Measurements from ENCODE around the gene MCF2L.
"Not testable (repeated sequence)": the region's sequence is repeated elsewhere in the genome, so short reads cannot be mapped to it uniquely, and the experiment has no call there.

The MCF2L gene

DNA sequence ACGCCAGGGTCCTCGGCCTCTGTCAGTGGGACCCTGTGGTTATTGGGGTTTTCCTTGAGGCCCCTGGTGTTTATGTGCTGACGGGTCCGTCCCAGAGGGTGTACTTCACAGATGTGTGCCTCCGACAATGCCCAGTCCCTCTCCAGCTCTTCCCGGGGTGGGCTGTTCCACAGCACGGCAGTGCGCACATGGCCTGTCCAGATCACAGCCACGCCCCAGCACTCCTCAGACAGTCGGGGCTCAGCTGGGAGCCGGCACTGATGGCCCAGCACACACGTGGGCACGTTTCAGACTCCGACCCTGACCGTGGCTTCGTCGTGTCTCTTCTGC lies 119.6 kb downstream of the MCF2L start:
- DNase-seq, result no peak

DNA sequence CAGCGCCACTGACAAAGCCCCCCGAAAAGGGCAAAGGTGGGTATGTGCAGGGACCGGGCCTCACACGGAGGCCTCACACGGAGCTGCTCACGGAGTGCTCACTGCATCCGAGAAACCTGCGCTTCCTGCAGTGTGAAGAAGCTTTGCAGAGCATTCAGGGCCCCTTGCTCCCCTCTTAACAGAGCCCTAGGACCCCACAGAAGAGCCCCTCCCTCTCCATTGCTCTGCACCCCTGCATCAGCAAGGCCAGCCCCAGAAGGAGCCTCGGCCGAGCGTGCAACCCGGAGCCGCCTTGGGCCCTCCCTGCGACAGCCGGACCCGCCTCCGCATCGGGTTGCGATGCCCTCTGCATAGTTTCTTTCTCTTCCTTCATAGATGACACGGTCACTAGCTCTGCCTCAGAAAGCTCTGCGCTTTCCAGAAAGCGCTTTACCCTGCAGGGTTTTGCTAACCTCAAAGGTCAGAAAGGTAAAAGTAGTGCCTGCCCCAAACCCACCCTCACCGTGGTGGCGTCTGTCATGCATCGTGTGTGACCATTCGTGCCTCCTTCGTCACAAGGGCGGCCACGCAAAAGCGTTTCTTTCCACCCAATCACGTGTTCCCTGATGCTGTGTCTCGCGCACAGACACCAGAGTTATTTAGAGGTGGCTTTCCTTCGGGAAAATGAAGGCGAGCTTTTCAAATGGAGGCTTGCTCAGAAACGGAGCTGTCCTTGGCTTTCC lies 120.8 kb downstream of the MCF2L start:
- no peak for DNase-seq

DNA sequence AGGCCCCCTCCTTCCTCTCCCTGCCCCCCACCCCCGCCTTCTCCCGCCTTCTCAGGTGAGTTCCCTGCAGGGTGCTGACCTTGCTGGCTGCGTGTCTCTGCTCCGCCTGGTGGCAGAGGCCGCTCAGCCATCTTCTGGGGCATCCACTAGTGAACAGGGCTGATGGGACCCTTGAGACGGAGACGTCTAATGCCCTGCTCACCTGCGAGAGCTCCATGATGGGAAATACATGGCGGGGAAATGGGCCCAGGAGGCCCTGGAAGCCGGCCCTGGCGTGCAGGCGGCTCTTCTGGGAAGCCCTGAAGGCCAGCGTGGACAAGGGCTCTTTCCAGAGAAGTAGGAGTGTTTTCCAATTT lies 121.4 kb downstream of the MCF2L start:
- DNase-seq, result no peak

DNA sequence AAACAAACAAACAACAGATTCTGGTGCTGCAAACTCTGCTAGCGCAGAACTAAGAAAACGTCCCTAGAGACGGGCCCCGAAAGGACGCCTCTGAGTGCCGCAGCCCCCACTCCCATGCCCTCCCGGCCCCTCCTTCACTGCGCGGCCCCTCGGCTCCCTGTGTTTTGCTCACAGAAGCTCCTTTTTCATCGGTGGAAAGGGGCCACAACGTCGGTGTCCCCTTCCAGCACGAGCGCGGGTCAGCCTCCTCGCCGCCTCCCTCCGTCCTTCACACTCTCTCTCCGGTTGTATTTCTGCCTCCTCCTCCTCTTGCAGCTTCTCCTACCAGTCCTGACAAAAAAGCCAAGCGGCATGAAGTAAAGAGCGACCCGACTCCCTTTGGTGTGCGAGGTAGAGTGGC lies 121.8 kb downstream of the MCF2L start:
- DNase-seq, result no peak

DNA sequence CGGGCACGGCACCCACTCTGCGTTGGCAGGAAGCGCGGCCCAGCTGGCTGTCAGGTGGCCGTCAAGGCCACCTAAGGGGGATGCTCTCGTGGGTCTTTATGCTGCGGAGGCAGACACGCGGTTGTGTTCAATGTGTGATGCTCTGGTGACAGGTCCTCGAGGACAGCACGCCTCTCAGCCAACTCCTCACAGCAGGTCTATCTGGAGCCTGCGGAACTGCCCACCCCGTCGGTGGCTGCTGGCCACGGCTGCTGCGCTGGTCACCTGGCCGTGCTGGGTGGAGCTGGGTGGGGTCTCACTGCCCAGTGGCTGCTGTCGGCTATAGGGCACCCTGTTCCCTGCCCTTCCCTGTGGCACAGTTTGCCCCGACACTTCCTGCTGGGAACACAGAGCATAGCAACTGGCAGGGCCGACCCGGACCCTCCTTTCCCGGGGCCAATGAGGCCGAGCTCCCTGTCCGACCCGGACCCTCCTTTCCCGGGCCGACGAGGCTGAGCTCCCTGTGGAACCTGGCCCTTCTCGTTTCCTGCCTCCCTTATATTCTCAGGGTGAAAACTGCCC lies 122.3 kb downstream of the MCF2L start:
- DNase-seq, result no peak

DNA sequence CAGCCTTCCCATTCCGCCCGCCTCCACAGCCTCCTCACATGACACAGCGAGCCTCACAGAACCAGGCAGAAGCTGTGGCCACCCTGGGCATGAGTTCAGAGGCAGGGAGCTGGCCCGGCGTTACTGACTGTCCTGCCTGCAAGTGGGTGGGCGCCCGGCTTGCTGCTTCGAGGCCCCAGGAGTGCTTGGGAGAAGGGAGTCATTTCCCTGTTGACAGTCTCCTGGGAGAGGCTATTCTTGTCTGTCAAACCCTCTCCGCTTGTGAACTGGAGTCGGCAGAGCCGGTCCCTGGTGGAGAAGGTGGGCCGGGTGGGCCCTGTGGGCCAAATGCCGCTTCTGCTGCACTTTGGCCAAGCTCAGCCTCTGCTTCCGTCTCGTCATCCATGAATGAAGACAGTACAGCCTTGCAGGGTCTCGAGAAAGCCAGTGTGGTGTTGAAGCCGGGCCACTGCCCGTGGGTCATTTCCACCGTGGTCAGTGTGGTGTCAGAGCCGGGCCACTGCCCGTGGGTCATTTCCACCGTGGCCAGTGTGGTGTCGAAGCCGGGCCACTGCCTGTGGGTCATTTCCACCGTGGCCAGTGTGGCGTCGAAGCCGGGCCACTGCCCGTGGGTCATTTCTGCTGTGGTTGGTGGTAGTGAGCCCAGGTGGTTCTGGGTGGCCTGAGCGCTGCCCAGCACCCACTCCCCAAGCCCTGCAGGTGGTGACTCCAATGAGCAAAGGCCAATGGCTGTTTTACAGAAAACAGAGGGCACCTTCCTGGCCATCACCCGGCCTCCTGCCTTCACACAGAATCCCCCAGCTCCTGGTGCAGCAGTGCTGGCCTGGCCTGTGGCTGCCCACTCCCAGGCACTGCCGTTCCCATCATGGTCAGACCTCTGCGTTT lies 123.1 kb downstream of the MCF2L start:
- no peak for DNase-seq

DNA sequence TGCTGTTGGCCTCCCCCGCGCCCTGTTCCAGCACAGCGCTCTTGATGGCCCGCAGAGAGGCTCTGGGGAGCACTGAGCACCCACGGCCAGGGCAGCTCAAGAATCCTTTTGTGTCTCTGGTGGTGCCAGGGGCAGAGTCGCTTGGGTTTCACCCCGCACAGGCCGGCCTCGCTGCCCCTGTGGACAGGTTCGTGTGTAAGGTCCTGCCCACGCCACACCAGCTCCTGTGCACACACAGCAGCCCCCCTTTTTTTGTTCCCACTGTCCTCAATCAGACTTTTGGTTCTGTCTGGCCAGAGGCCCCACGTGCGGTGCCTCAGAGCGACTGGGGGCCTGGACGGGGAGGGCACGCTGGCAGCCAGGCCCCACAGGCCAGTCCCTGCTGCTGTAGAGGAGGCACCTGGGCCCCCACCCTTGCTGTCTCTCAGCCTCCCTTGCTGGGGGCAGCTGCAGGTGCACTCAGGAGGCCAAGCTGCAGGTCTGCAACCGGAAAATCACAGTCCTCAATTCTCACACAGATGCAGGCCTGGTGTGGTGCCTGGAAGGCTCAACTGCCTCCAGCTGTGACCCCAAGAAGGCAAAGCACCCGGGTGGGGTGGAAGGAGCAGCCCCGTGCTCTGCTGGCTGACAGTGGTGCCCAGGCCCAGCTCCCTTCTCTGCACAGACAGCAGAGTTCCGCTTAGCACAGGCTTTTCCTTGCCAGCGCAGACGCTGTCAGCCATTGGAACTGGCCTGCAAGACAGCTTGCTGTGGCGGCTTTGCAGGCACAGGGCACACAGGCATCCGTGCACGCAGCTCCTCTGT lies 124.0 kb downstream of the MCF2L start:
- DNase-seq, result no peak

DNA sequence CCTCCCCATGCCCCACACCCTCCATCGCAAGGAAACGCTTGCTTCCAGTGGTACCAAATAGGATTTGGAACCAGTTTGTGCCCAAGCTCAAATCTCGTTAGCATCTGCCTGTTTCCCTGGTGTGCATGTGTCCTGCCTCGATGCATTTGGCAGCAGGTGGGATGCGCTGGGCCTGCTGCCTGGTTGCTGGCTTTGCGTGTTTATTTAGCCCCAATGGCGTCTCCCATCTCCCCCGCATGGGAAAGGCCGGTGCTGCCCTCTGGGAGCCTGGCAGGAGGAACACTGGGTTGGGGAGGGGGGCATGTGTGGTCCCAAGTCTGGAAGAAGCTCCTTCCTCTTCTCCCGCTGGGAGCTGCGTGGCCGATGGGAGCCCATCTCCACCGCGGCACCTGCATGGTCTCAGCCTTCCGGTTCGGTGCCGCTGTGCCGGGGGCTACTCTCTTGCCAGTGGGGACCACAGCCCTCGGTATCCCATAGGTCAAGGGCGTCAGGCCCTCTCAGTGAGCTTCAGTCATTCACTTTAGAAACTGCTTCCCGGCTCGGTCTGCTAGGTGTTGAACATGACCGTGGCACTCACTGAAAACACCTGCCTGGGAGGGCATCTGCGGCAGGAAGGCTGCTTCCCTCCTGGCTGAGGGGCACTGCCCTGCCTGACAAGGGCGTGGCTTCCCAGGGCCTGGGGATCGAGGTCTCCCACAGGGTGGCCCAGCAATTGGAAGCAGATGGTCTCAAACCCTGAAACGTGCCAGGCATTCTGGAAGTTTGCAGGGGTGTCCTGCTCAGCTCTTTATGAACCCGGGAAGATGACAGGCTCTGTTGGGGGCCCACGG lies 124.8 kb downstream of the MCF2L start:
- no peak for DNase-seq

DNA sequence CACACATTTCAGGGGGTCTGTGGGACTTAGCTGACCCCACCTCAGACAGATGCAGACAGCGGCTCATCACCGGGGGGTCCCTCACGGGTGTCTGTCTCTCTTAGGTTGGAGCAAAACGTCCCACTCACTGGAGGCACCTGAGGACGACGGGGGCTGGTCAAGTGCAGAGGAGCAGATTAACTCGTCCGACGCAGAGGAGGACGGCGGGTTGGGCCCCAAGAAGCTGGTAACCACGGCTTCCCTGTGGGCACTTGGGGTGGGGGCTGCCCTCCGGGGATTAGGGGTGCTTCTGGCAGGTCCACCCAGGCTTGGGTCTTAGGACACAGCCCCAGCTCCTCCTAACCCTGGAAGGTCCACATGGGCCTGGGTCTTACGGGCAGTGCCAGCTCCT lies 125.4 kb downstream of the MCF2L start:
- DNase-seq, result no peak

DNA sequence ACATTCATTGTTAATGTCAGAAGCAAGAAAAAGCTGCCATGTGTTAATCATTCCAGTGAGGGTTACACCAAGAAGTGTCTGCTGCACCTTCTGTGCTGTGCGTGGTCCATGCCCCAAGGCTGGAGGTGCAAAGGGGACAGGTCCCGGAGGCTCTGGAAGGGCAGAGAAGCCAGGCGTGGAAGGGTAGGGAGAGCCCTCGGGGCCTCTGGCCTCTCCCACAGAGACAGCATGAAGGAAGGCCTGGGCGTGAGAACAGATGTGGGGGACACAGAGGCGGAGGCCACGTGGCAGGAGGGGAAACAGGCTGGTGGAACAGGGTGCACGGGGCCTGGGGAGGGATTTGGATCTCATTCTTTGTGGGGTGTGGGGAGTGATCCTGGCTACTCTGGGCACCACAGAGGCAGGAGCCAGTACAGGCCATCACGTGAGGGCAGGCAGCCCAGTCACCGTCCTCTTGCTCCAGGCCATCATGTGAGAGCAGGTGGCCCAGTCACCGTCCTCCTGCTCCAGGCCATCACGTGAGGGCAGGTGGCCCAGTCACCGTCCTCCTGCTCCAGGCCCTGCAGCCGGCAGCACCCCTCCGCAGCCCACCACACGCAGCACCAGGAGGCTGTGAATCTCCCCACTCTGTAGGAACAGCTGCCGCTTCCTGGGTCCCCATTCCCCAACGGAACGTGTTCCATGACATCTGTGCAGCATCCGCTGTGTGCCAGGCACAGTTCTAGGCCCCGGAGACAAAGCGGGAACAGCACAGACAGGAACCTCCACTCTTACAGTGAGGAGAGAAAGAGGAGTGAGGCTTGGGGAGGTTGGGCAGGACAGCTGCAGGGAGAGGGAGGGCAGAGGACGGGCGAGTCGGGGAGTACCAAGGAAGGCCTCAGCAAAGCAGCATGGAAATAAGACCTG lies 126.4 kb downstream of the MCF2L start:
- no peak for DNase-seq

DNA sequence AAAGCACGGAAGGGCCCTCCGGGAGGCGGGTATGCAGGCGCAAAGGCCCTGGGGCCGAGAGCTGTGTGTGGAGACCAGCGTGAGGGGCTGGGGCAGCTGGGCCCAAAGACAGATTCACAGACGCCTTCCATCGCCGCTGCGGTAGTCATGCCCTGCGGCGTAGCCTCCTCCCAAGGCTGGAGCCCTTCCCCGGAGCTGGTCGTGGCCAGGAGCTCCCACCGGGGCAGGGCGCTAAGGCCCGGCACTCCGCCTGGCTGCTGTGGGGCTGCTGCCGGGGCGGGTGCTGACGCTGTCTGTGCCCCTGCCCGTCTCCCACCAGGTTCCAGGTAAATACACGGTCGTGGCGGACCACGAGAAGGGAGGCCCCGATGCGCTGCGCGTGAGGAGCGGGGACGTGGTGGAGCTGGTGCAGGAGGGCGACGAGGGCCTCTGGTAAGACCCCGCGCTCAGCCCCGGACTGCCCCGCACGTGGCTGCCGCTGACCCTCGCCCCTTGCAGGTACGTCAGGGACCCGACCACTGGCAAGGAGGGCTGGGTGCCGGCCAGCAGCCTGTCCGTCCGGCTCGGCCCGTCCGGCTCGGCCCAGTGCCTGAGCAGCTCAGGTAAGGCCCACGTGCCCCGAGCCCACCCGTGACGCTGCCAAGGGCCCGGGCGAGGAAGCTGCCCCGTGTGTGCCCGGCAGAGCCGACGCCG lies 127.2 kb downstream of the MCF2L start:
- no peak for DNase-seq

DNA sequence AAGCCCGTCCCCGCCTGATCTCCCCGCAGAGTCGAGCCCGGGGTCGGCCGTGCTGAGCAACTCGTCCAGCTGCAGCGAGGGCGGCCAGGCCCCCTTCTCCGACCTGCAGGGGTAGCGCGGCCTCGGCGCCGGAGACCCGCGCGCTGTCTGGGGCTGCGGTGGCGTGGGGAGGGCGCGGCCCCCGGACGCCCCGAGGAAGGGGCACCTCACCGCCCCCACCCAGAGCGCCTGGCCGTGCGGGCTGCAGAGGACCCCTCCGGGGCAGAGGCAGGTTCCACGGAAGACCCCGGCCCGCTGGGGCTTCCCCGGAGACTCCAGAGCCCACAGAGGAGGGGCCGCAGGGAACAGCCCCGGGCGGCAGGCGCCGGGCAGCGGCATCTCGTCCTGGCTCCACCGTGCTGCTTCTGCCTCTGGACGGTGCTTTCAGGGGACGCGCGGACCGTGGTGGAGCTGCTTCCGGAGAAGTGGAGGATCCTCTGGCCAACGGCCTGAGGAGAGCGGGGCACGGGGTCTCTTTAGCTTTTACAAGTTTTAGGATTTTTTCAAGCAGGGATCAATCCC lies 127.8 kb downstream of the MCF2L start:
- DNase-seq, result no peak

DNA sequence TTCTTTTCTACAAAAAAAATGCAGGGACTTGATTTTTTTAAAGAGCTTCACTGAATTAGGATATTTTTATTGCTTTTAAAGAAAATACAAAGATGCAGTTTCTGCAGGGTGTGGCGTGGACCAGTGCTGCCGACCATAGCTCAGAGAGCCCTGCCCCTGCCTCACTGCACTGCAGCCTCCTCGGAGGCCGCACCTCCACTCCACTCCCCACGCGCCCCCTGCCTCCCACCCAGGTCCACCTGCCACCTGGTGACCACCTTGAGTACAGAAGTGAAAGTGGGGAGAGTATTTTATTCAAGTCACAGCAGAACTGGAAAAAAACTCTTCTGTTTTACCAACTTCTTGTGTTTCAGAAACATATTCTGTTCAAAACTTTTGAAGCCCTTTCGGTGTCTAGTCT lies 128.6 kb downstream of the MCF2L start:
- no peak for DNase-seq

DNA sequence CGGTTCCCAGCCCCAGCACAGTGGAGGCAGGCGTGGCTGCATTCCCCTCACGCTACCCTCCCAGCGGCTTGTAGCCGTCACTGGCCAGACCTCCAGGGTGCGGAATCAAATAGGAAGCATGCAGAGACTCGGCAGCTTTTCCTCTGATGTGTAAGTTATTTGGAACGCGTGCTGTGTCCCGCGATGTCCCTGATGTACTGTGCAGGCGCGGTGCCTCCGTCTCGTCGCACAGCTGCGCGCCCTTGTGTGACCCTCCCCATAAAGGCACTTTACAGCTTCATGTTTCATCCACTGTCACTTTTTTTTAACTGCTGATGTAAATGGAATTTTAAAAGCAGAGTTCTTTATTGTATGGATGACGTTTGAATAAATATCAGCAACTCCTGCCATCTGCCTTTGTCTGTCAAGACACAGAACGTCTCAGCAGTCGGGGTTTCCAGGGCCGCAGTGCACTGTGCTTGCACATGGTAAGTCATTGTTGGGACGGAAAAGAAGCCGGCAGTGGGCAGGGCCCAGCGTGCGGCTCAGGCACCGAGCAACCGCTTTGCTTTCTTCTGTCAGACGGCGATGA lies 129.2 kb downstream of the MCF2L start:
- DNase-seq, result no peak

DNA sequence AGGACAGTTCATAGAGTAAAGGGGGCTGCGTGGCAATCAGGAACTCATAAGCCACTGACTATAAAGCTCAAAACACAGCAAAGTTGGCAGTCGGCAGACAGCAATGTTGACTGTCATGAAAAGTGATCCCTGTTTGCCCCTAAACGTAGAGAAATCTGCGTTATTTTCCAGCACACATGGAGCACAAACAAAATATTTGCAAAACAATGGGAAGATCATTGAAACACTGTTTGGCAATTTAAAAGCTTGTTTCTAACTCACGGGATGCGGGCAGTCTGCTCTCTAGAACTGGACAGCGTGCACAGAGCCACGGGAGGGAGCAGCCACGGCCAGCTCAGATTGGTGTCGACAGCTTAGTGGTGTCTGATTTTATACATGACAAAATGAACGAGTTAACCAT lies 130.1 kb downstream of the MCF2L start:
- no peak for DNase-seq

DNA sequence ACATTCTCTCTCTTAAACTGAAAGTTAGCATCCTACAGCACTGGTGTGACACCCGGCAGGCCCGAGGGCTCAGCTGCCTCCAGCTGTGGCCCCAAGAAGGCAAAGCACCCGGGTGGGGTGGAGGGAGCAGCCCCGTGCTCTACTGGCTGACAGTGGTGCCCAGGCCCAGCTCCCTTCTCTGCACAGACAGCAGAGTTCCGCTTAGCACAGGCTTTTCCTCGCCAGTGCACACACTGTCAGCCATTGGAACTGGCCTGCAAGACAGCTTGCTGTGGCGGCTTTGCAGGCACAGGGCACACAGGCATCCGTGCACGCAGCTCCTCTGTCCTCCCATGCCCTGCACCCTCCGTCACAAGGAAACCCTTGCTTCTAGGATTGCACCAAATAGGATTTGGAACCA lies 133.3 kb downstream of the MCF2L start:
- not testable (repeated sequence) for DNase-seq

DNA sequence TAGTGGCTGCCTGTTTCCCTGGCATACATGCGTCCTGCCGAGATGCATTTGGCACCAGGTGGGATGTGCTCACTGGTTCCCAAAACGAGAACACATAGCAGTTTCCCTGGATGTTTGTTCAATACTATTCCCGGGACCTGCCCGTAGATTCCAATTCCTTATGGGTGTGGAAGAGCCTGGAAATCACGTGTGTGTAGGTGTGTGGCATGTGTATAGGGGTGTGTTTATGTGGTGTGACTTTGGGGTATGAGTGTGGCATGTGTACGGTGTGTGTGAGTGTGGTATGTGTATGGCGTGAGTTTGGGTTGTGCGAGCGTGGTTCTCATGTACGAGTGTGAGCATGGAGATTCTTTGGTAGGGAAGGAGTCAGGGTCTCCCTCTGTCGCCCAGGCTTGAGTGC lies 133.7 kb downstream of the MCF2L start:
- DNase-seq, result no peak

DNA sequence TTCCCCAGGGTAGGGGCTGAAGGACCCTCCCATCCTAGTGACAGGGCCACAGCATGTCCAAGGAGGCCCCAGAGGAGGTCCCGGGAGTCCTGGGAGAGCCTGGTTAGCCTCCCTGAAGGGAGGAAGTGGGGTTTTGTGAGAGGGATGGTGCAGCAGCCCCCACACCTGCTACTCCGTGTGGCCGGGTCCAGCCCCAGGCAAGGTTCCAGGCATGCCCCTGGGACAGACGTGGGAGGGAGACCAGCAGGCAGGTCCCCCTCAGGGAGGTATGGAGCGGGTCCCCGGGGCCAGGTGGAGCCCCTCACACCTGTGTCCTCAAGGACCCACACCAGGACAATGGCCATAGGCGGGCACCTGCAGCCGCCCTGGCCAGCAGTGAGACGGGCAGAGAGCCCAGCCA lies 134.6 kb downstream of the MCF2L start:
- DNase-seq, result no peak

DNA sequence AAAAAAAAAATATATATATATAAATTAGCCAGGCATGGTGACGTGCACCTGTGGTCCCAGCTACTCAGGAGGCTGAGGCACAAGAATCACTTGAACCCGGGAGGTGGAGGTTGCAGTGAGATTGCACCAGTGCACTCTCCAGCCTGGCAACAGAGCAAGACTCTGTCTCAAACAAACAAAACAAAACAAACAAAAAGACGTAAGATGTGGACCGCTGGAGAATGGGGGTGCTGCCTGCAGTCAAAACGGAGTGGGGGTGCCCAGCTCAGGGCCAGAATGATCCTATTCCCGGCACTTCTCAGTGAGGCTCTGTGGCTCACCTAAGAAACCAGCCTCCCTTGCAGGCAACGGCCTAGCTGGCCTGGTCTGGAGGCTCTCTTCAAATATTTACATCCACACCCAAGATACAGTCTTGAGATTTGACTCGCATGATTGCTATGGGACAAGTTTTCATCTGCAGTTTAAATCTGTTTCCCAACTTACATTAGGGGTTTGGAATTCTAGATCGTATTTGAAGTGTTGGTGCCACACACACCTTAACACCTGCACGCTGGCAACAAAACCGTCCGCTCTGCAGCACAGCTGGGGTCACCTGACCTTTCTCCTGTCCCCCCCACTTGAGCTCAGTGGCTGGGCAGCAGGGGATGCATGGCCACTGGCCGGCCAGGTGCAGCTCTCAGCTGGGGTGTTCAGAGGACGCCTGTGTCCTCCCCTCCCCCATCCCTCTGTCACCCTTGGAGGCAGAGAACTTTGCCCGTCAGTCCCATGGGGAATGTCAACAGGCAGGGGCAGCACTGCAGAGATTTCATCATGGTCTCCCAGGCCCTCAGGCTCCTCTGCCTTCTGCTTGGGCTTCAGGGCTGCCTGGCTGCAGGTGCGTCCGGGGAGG lies 136.3 kb downstream of the MCF2L start, which contains the start of gene F7:
F7 (plus strand) TSS at position 760 of the 889 bp plus-strand sequence; CDS start at position 811, 51 bp downstream.
- no peak for DNase-seq

All from stimulated activated CD8-positive, alpha-beta memory T cell treated with anti-CD3 and anti-CD28 coated beads, Interleukin-4, amount 100 ng/mL, for 48 hours (primary cell).